ENCODE measurements around the gene PTPN18.

The PTPN18 gene

GRCh38 chr2:130337735-130338325, 18.0 kb upstream of the PTPN18 start:
- no peak for DNase-seq
- in situ Hi-C loops (cut with MboI; ENCODE audit: low pct_unique_long_range_greater_than_20kb, low sequenced_read_pairs) = loop anchor here (25.0 kb wide), 1 partner anchor 176 kb away; no protein-coding TSS in a partner anchor

- in situ Hi-C loops (cut with MboI; ENCODE audit: low pct_unique_long_range_greater_than_20kb, low sequenced_read_pairs) = loop anchor here (25.0 kb wide), 1 partner anchor 177 kb away; no protein-coding TSS in a partner anchor
These were observed 17.0 kb upstream of the PTPN18 start for GRCh38 chr2:130338793-130339345.

GRCh38 chr2:130339885-130340745, 15.7 kb upstream of the PTPN18 start:
- DNase-seq = no peak
- in situ Hi-C loops (cut with MboI; ENCODE audit: low pct_unique_long_range_greater_than_20kb, low sequenced_read_pairs) = loop anchor here (25.0 kb wide), 1 partner anchor 178 kb away; no protein-coding TSS in a partner anchor

More at GRCh38 chr2:130338793-130339345, 17.0 kb upstream of the PTPN18 start:
- DNase-seq = no peak

- in situ Hi-C loops (cut with MboI; ENCODE audit: low pct_unique_long_range_greater_than_20kb, low sequenced_read_pairs) = loop anchor here (25.0 kb wide), 1 partner anchor 179 kb away; no protein-coding TSS in a partner anchor
- no peak for DNase-seq
These were observed 14.3 kb upstream of the PTPN18 start for GRCh38 chr2:130341562-130342019.

- in situ Hi-C loops (cut with MboI; ENCODE audit: low pct_unique_long_range_greater_than_20kb, low sequenced_read_pairs) = loop anchor here (25.0 kb wide), 1 partner anchor 180 kb away; no protein-coding TSS in a partner anchor
- peak; percentile 93 for DNase-seq
These were observed 13.8 kb upstream of the PTPN18 start for GRCh38 chr2:130342020-130342532.

GRCh38 chr2:130342533-130343275, 13.2 kb upstream of the PTPN18 start, which contains the start of gene IMP4:
Gene IMP4 (plus strand): TSS chr2:130342897. CDS start chr2:130342933, 36 bp downstream.
- peak; percentile 98 for DNase-seq
- in situ Hi-C loops (cut with MboI; ENCODE audit: low pct_unique_long_range_greater_than_20kb, low sequenced_read_pairs) = loop anchor here (25.0 kb wide), 1 partner anchor 180 kb away; no protein-coding TSS in a partner anchor

- in situ Hi-C loops (cut with MboI; ENCODE audit: low pct_unique_long_range_greater_than_20kb, low sequenced_read_pairs) = loop anchor here (25.0 kb wide), 1 partner anchor 182 kb away; no protein-coding TSS in a partner anchor
- no peak for DNase-seq
These were observed 11.3 kb upstream of the PTPN18 start for GRCh38 chr2:130344578-130344977.

- in situ Hi-C loops (cut with MboI; ENCODE audit: low pct_unique_long_range_greater_than_20kb, low sequenced_read_pairs) = loop anchor here (25.0 kb wide), 1 partner anchor 183 kb away; no protein-coding TSS in a partner anchor
- no peak for DNase-seq
These were observed 10.8 kb upstream of the PTPN18 start for GRCh38 chr2:130345091-130345490.

GRCh38 chr2:130345611-130346010, 10.2 kb upstream of the PTPN18 start:
- in situ Hi-C loops (cut with MboI; ENCODE audit: low pct_unique_long_range_greater_than_20kb, low sequenced_read_pairs) = loop anchor here (25.0 kb wide), 1 partner anchor 183 kb away; no protein-coding TSS in a partner anchor
- DNase-seq = no peak

GRCh38 chr2:130346041-130346740, 9.7 kb upstream of the PTPN18 start:
- in situ Hi-C loops (cut with MboI; ENCODE audit: low pct_unique_long_range_greater_than_20kb, low sequenced_read_pairs) = loop anchor here (25.0 kb wide), 1 partner anchor 184 kb away; no protein-coding TSS in a partner anchor
- no peak for DNase-seq

GRCh38 chr2:130346741-130347066, 9.2 kb upstream of the PTPN18 start:
- DNase-seq = no peak
- in situ Hi-C loops (cut with MboI; ENCODE audit: low pct_unique_long_range_greater_than_20kb, low sequenced_read_pairs) = loop anchor here (25.0 kb wide), 1 partner anchor 184 kb away; no protein-coding TSS in a partner anchor

GRCh38 chr2:130347220-130347925, 8.5 kb upstream of the PTPN18 start:
- DNase-seq = no peak
- in situ Hi-C loops (cut with MboI; ENCODE audit: low pct_unique_long_range_greater_than_20kb, low sequenced_read_pairs) = loop anchor here (25.0 kb wide), 1 partner anchor 185 kb away; no protein-coding TSS in a partner anchor

- no peak for DNase-seq
- in situ Hi-C loops (cut with MboI; ENCODE audit: low pct_unique_long_range_greater_than_20kb, low sequenced_read_pairs) = loop anchor here (25.0 kb wide), 1 partner anchor 187 kb away; no protein-coding TSS in a partner anchor
These were observed 6.7 kb upstream of the PTPN18 start for GRCh38 chr2:130349174-130349573.

- in situ Hi-C loops (cut with MboI; ENCODE audit: low pct_unique_long_range_greater_than_20kb, low sequenced_read_pairs) = no loop called here
- DNase-seq = no peak
These were observed 4.1 kb upstream of the PTPN18 start for GRCh38 chr2:130351711-130352110.

- no peak for DNase-seq
- in situ Hi-C loops (cut with MboI; ENCODE audit: low pct_unique_long_range_greater_than_20kb, low sequenced_read_pairs) = no loop called here
These were observed 3.6 kb upstream of the PTPN18 start for GRCh38 chr2:130352237-130352636.

- in situ Hi-C loops (cut with MboI; ENCODE audit: low pct_unique_long_range_greater_than_20kb, low sequenced_read_pairs) = no loop called here
- DNase-seq = no peak
These were observed 2.3 kb upstream of the PTPN18 start for GRCh38 chr2:130353291-130354138.

GRCh38 chr2:130354139-130354428, 1.8 kb upstream of the PTPN18 start:
- DNase-seq = no peak

More at GRCh38 chr2:130354139-130354428, 1.8 kb upstream of the PTPN18 start:
- in situ Hi-C loops (cut with MboI; ENCODE audit: low pct_unique_long_range_greater_than_20kb, low sequenced_read_pairs) = no loop called here

Measured in KBM-7 (cell line).